Effector CD4-positive, alpha-beta T cell (primary cell): ENCODE results near the gene PYURF.

ENCODE experiments used
- DNase-seq: peaks from one replicate; pipeline ENCODE4 v3.0.0-alpha.2; 2020

The PYURF gene

DNA sequence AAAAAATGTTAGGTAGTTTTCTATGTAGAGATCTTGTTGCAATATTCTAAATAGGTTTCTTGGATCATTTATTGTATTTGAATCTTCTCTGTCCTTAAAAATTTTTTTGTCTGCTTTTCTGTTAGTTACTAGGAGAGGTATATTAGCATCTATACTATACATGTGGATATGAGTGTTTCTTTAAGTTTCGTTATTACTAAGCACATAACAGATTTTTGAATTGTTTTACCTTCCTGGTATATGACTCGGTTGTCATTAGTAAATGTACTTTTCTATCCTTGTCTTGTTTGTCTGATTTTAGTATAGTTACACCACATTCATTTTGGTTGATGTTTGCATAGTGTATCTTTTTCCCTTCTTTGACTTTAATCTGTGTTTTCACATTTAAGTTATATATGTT lies 20.2 kb downstream of the PYURF start:
- DNase-seq, result no peak

DNA sequence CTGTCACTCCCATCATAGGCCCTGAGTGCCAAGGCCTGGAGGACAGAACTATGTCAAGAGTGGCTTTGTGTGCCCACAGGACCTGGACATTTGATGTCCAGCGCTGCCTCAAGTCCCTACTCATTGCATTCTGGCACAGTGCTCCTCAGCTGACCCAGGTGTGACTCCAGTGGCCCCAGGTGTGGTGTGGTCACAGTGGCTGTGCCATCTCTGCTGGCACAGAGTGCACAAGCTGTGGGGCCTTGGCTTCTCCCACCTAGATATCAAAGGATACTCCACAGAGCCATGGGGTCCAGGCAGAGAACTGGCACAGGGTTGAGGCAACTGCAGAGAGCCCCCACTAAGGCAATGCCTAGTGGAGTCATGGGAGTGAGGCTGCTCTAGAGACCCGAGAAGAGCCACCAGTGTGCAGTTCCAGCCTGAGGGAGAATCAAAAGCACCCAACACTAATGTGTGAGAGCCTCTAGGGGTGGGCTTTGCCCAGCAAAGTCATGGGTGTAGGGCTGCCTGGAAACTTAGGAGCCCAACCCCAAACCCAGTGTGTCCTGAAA lies 25.6 kb downstream of the PYURF start:
- no peak for DNase-seq

DNA sequence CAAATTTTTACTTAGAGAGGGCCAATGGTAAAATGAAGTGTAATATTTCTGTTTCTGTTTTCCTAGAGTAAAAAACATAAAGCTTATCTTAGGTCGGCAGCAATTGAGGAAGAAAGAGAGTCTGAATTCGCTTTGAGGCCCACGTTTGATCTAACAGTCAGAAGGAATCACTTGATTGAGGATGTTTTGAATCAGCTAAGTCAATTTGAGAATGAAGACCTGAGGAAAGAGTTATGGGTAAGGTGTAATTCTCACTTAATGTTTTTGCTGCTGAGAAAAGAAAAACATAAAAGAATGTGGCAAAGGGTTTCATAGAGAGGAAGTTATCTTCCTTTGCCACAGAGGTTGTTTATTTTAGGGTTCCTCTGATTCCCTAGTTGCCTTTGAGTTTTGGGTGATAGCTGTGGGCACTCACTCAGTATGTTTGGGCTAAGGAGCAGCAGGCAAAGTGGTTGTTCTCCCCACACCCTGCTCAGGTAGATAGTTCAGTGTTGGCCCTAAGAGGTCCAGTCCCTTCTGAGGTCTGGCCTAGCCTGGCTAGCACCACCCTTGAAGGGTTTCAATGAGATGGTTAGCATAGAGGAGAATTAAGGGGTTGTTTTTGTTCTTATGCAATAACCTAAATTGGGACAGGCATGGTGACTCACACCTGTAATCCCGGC lies 34.3 kb downstream of the PYURF start:
- DNase-seq, result no peak

DNA sequence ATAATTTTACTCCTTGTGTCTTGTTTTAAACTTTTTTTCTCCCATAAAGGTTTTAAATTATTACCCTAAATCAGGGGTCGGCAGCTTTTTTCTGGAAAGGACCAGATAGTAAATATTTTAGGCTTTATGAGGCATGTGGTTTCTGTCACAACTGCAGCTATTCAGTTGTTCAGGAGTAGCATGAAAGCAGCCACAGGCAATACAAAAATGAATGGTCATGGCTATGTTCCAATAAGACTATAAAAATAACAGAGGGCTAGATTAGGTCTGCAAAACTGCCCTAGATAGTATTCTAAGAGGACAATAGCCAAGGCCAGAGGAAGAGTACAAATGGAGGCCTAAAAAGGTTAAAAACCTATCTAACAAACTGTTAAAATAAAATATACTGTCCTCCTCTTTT lies 42.0 kb downstream of the PYURF start:
- DNase-seq, result no peak

DNA sequence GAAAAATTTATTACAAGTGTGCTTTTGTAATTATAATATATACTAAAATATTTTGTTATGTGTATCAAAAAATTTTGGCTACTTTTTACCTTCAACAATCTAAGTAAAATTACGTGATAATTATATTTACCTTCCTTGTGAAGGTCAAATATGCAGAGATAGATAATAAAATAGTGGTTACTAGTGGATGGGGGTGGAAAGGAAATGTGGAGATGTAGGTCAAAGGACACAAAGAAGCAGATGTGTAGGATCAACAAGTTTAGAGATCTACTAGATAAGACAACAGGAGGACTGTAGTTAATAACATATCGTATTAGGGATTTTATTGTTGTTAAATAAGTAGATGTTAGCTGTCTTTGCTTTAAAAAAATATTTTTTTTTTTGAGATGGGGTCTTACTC lies 45.3 kb downstream of the PYURF start:
- no peak for DNase-seq

DNA sequence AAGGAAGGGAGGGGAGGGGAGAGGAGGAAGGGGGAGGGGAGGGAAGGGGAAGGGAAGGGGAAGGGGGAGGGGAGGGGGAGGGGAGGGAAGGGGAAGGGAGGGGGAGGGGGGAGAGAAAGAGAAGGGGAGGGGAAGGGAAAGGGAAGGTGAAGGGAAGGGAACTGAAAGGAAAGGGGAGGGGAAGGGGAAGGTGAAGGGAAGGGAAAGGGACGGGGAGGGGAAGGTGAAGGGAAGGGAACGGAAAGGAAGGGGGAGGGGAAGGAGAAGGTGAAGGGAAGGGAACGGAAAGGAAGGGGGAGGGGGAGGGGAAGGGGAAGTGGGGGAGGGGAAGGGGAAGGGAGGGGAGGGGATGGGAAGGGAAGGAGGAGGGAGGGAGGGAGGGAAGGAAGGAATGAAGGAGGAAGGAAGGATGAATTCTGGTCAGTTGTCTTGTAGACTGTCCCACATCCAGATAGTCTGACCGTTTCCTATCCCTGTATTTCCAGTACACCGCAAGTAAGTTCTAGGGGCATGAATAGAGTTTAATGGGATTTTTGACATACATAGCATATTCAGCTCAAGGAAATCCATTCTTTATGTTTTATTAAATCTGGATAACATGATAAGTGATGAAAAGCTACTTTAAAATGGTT lies 46.2 kb downstream of the PYURF start:
- DNase-seq, result no peak
